Stimulated activated CD8-positive, alpha-beta memory T cell treated with anti-CD3 and anti-CD28 coated beads, Interleukin-7, amount 100 ng/mL, for 48 hours (primary cell): ENCODE measurements around the gene TAB2.
"Not testable (repeated sequence)": the region's sequence is repeated elsewhere in the genome, so short reads cannot be mapped to it uniquely, and the experiment has no call there.

Source experiments
- DNase-seq, 2 donors: peaks; one replicate each; pipeline ENCODE4 v3.0.0-alpha.2; 2020; ENCODE audit warnings: low read depth in 1 of 2; ENCODE audit errors: extremely low read depth in 1 of 2

The TAB2 gene

GRCh38 chr6:149332602-149333265 is 15.2 kb downstream of the TAB2 start:
- DNase-seq = no peak

GRCh38 chr6:149333266-149333620 is 15.7 kb downstream of the TAB2 start:
- DNase-seq = no peak

- no peak for DNase-seq
These were observed 16.7 kb downstream of the TAB2 start for GRCh38 chr6:149334201-149334600.

- no peak for DNase-seq
These were observed 17.2 kb downstream of the TAB2 start for GRCh38 chr6:149334682-149335160.

GRCh38 chr6:149335924-149336608 is 18.6 kb downstream of the TAB2 start:
- peak; percentile 18 to 65 for DNase-seq

GRCh38 chr6:149336609-149336928 is 19.1 kb downstream of the TAB2 start:
- DNase-seq = no peak

GRCh38 chr6:149337320-149337719 is 19.8 kb downstream of the TAB2 start:
- no peak for DNase-seq

GRCh38 chr6:149340200-149340599 is 22.7 kb downstream of the TAB2 start:
- no peak for DNase-seq

- DNase-seq = no peak
These were observed 25.0 kb downstream of the TAB2 start for GRCh38 chr6:149342525-149342924.

- no peak for DNase-seq
These were observed 26.0 kb downstream of the TAB2 start for GRCh38 chr6:149343501-149343900.

GRCh38 chr6:149346078-149346477 is 28.6 kb downstream of the TAB2 start:
- DNase-seq = no peak

- no peak for DNase-seq
These were observed 29.6 kb downstream of the TAB2 start for GRCh38 chr6:149347067-149347466.

GRCh38 chr6:149349279-149349678 is 31.8 kb downstream of the TAB2 start:
- DNase-seq = not testable (repeated sequence)

- no peak for DNase-seq
These were observed 36.5 kb downstream of the TAB2 start for GRCh38 chr6:149354009-149354408.

GRCh38 chr6:149356081-149356750 is 38.7 kb downstream of the TAB2 start:
- no peak for DNase-seq

- DNase-seq = no peak
These were observed 40.4 kb downstream of the TAB2 start for GRCh38 chr6:149357726-149358538.

- no peak for DNase-seq
These were observed 41.9 kb downstream of the TAB2 start for GRCh38 chr6:149359440-149359839.

GRCh38 chr6:149360536-149360935 is 43.0 kb downstream of the TAB2 start:
- DNase-seq = no peak

GRCh38 chr6:149362289-149362688 is 44.8 kb downstream of the TAB2 start:
- DNase-seq = no peak

GRCh38 chr6:149363154-149363553 is 45.6 kb downstream of the TAB2 start:
- DNase-seq = no peak

GRCh38 chr6:149364557-149364956 is 47.0 kb downstream of the TAB2 start:
- no peak for DNase-seq
